Activated naive CD4-positive, alpha-beta T cell treated with anti-CD3 and anti-CD28 coated beads, Interleukin-2, amount 10 ng/mL, durations not matched to agents 7 days and 5 days (primary cell): ENCODE results near the gene MFN1.

Experiments
- CTCF ChIA-PET: fragments of 350-600 bp; sonication (Branson Sonifier 250); formaldehyde crosslinking; loops from one replicate; lab custom pipeline; 2021; ENCODE audit warnings: antibody characterized with exemption; lab: Charles Lee
- DNase-seq: peaks from one replicate; pipeline ENCODE4 v3.0.0-alpha.2; 2020
- H3K27ac Mint-ChIP-seq: one replicate; pipeline ENCODE4 v1.8.0; 2021; ENCODE audit warnings: mild to moderate bottlenecking, moderate library complexity, mixed read lengths
- H3K27me3 Mint-ChIP-seq: one replicate; pipeline ENCODE4 v1.8.0; 2021; ENCODE audit warnings: mild to moderate bottlenecking, mixed read lengths
- H3K36me3 Mint-ChIP-seq: one replicate; pipeline ENCODE4 v1.8.0; 2021; ENCODE audit warnings: mixed read lengths
- H3K4me1 Mint-ChIP-seq: one replicate; pipeline ENCODE4 v1.8.0; 2021; ENCODE audit warnings: mixed read lengths
- H3K4me3 Mint-ChIP-seq: one replicate; pipeline ENCODE4 v1.8.0; 2021; ENCODE audit warnings: mild to moderate bottlenecking, moderate library complexity, mixed read lengths
- H3K9me3 Mint-ChIP-seq: one replicate; pipeline ENCODE4 v1.8.0; 2021; ENCODE audit warnings: mixed read lengths

The MFN1 gene

GRCh38 chr3:179375091-179375999, 27.8 kb downstream of the MFN1 start:
- no peaks in the 10 kb centered on the region for H3K27me3 Mint-ChIP-seq
- CTCF ChIA-PET: interaction anchor here (0.5 kb wide), 1 partner anchor 118 kb away, joined by 3 read pairs; no protein-coding TSS in a partner anchor
- no peak for DNase-seq

GRCh38 chr3:179376474-179376873, 29.0 kb downstream of the MFN1 start:
- H3K27me3 Mint-ChIP-seq: no peaks in the 10 kb centered on the region

More at GRCh38 chr3:179375091-179375999, 27.8 kb downstream of the MFN1 start:
- Mint-ChIP-seq H3K36me3 (peaks cover 31% of the 10 kb centered on the region), H3K9me3 (no peaks in the 10 kb centered on the region), H3K27ac (no peak overlapping the region), H3K4me1 (no peaks in the 10 kb centered on the region), H3K4me3 (no peak overlapping the region)

GRCh38 chr3:179391906-179392305, 44.4 kb downstream of the MFN1 start:
- Mint-ChIP-seq H3K36me3 (peaks cover 30% of the 10 kb centered on the region), H3K9me3 (no peaks in the 10 kb centered on the region), H3K27me3 (no peaks in the 10 kb centered on the region), H3K27ac (no peak overlapping the region), H3K4me3 (no peak overlapping the region), H3K4me1 (no peaks in the 10 kb centered on the region)
- DNase-seq: no peak
- CTCF ChIA-PET: no interaction called here

More at GRCh38 chr3:179376474-179376873, 29.0 kb downstream of the MFN1 start:
- CTCF ChIA-PET: no interaction called here
- Mint-ChIP-seq H3K4me1 (no peaks in the 10 kb centered on the region), H3K27ac (no peak overlapping the region), H3K4me3 (no peak overlapping the region), H3K36me3 (peaks cover 30% of the 10 kb centered on the region), H3K9me3 (no peaks in the 10 kb centered on the region)
- no peak for DNase-seq

GRCh38 chr3:179398574-179399231, 51.2 kb downstream of the MFN1 start:
- no peak overlapping the region for H3K27ac Mint-ChIP-seq
- no peaks in the 10 kb centered on the region for H3K4me1 Mint-ChIP-seq
- DNase-seq: no peak
- CTCF ChIA-PET: no interaction called here
- H3K9me3 Mint-ChIP-seq: no peaks in the 10 kb centered on the region
- no peak overlapping the region for H3K4me3 Mint-ChIP-seq
- H3K27me3 Mint-ChIP-seq: no peaks in the 10 kb centered on the region
- H3K36me3 Mint-ChIP-seq: peaks cover 23% of the 10 kb centered on the region

DNA sequence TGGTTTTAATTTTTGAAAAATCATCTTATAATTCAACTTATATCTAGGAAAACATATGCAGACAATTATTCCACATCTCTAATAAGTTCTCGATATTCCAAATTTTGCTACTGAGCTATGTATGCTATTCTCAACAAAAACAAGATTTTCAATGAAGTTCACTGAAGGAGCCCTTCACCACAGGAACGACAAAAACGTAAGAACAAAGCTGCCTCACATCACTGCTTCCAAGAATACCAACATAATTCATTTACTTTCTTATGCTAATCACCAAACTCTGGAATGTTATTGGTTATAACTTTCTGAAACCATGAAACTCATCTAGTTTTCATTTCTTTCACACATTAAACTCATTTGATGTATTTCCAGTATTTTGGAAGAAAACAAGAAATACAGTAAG, 54.1 kb downstream of the MFN1 start:
- H3K4me1 Mint-ChIP-seq: no peaks in the 10 kb centered on the region
- no peak for DNase-seq
- no peak overlapping the region for H3K27ac Mint-ChIP-seq
- peaks cover 18% of the 10 kb centered on the region for H3K36me3 Mint-ChIP-seq
- H3K27me3 Mint-ChIP-seq: no peaks in the 10 kb centered on the region
- H3K4me3 Mint-ChIP-seq: no peak overlapping the region
- CTCF ChIA-PET: no interaction called here
- H3K9me3 Mint-ChIP-seq: no peaks in the 10 kb centered on the region

- CTCF ChIA-PET: no interaction called here
- Mint-ChIP-seq H3K9me3 (no peaks in the 10 kb centered on the region), H3K27me3 (no peaks in the 10 kb centered on the region), H3K36me3 (peaks cover 12% of the 10 kb centered on the region), H3K4me3 (no peak overlapping the region), H3K4me1 (no peaks in the 10 kb centered on the region), H3K27ac (no peak overlapping the region)
- DNase-seq: no peak
Observed at GRCh38 chr3:179402963-179403362, 55.5 kb downstream of the MFN1 start.

- no peak for DNase-seq
- H3K4me3 Mint-ChIP-seq: no peak overlapping the region
- H3K27ac Mint-ChIP-seq: no peak overlapping the region
- no peaks in the 10 kb centered on the region for H3K9me3 Mint-ChIP-seq
- CTCF ChIA-PET: no interaction called here
- no peaks in the 10 kb centered on the region for H3K4me1 Mint-ChIP-seq
- H3K27me3 Mint-ChIP-seq: no peaks in the 10 kb centered on the region
- peaks cover 12% of the 10 kb centered on the region for H3K36me3 Mint-ChIP-seq
Observed at GRCh38 chr3:179404307-179404706, 56.8 kb downstream of the MFN1 start.

- no peaks in the 10 kb centered on the region for H3K9me3 Mint-ChIP-seq
- no peak overlapping the region for H3K27ac Mint-ChIP-seq
- H3K36me3 Mint-ChIP-seq: no peaks in the 10 kb centered on the region
- H3K4me3 Mint-ChIP-seq: no peak overlapping the region
- no peak for DNase-seq
- no peaks in the 10 kb centered on the region for H3K4me1 Mint-ChIP-seq
- CTCF ChIA-PET: no interaction called here
- H3K27me3 Mint-ChIP-seq: no peaks in the 10 kb centered on the region
Observed at GRCh38 chr3:179410331-179410730, 62.8 kb downstream of the MFN1 start.

DNA sequence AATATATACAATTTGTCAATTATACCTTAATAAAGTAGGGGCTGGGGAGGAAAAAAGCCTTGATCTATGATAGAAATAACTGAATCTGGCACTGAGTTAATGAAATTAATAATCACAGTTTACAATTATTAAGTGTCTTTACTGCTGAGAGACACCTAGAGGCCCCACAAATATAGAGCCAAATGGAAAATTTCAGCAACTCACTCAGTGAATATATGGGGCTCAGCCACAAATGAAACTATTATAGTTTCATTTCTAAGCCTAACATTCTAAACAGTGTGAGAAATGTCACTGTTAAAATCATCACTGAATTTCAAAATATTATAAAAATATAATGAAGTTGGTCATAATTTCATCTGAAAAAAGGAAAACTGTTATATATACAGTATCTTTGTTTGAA, 63.5 kb downstream of the MFN1 start:
- no peak for DNase-seq
- CTCF ChIA-PET: no interaction called here
- H3K9me3 Mint-ChIP-seq: no peaks in the 10 kb centered on the region
- H3K27me3 Mint-ChIP-seq: no peaks in the 10 kb centered on the region
- H3K4me3 Mint-ChIP-seq: no peak overlapping the region
- no peaks in the 10 kb centered on the region for H3K36me3 Mint-ChIP-seq
- H3K27ac Mint-ChIP-seq: no peak overlapping the region
- H3K4me1 Mint-ChIP-seq: no peaks in the 10 kb centered on the region

DNA sequence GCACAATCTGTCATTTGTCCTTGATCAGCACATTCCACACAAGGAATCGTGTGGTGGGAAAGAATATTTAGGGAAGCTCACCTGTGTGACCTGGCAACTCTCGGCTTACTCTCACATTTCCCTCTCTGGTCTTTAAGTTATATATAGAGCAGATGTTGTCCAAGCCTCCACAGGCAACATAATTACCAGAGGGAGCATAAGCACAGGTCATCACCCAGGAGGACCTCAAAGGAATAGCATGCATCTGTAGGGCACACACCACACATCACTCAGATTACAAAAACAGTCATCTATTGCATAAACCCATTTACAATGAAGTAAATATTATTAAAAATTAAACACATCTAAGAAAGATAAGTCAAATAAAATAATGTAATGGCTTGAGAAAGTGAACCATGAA, 67.3 kb downstream of the MFN1 start:
- Mint-ChIP-seq H3K27ac (no peak overlapping the region), H3K36me3 (no peaks in the 10 kb centered on the region), H3K4me3 (no peak overlapping the region), H3K27me3 (no peaks in the 10 kb centered on the region), H3K9me3 (no peaks in the 10 kb centered on the region), H3K4me1 (no peaks in the 10 kb centered on the region)
- DNase-seq: no peak
- CTCF ChIA-PET: no interaction called here

DNA sequence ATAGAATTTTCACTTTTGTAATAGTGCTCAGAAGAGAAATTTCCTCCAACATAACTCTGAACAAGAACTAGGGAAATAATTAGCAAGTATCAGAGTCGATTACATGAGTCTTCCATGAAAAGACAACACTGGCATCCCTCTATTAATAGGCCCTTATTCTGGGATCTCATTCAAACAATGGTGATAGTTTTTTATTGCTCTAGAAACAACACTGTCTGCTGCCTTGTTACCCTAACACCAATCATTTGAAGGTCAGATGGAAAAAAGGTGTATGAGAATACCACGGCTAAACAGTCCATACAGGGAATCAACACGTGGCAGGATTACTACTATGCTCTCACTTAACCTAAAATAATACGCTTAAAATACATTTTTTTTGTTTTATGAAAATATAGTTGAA, 67.9 kb downstream of the MFN1 start:
- H3K4me1 Mint-ChIP-seq: no peaks in the 10 kb centered on the region
- H3K27ac Mint-ChIP-seq: no peak overlapping the region
- H3K4me3 Mint-ChIP-seq: no peak overlapping the region
- H3K27me3 Mint-ChIP-seq: no peaks in the 10 kb centered on the region
- no peaks in the 10 kb centered on the region for H3K36me3 Mint-ChIP-seq
- DNase-seq: no peak
- no peaks in the 10 kb centered on the region for H3K9me3 Mint-ChIP-seq
- CTCF ChIA-PET: no interaction called here

GRCh38 chr3:179416681-179417080, 69.2 kb downstream of the MFN1 start:
- Mint-ChIP-seq H3K36me3 (no peaks in the 10 kb centered on the region), H3K27me3 (no peaks in the 10 kb centered on the region), H3K9me3 (no peaks in the 10 kb centered on the region), H3K27ac (no peak overlapping the region), H3K4me3 (no peak overlapping the region), H3K4me1 (no peaks in the 10 kb centered on the region)
- no peak for DNase-seq
- CTCF ChIA-PET: no interaction called here

DNA sequence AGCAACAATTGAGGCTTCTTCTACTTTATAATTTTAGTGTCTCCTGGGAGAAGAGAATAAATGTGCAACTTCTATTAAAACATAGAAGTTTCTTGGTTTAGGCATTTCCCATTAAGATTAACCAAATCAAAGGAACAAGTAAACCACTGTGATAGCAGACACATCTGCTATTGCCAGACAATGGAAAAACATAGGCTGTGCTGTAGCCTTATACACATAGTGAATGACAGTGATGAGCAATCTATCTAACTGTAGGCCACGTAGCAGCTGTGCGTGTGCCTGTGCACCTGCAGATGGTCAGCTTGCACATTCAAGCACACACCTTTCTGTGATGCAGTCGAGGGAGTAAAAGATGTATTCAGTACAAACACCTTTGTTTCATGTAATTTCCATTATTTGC, 71.1 kb downstream of the MFN1 start:
- Mint-ChIP-seq H3K36me3 (no peaks in the 10 kb centered on the region), H3K27me3 (no peaks in the 10 kb centered on the region), H3K4me3 (no peak overlapping the region), H3K4me1 (no peaks in the 10 kb centered on the region), H3K9me3 (no peaks in the 10 kb centered on the region), H3K27ac (no peak overlapping the region)
- CTCF ChIA-PET: no interaction called here
- DNase-seq: no peak

DNA sequence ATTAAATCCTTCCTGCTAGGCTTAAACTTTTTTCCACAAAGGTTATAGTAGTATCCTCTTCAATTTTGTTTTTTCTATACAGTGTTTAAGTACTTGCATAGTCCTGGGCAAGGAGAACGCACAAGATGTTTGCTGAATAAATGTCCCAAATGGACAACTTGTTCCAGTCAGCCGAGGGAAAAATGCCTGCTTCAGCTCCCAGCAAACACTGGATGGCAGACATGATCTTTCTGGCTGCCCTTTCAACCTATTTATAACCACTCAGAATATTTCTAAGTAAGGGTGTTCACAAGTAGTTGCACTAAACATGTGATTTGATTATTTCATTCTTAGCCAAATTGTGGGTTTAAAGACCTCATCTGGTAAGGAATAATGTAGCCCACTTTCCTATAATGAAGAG, 74.0 kb downstream of the MFN1 start:
- Mint-ChIP-seq H3K4me3 (no peak overlapping the region), H3K36me3 (no peaks in the 10 kb centered on the region), H3K4me1 (no peaks in the 10 kb centered on the region), H3K9me3 (no peaks in the 10 kb centered on the region), H3K27me3 (no peaks in the 10 kb centered on the region), H3K27ac (no peak overlapping the region)
- DNase-seq: no peak
- CTCF ChIA-PET: no interaction called here

DNA sequence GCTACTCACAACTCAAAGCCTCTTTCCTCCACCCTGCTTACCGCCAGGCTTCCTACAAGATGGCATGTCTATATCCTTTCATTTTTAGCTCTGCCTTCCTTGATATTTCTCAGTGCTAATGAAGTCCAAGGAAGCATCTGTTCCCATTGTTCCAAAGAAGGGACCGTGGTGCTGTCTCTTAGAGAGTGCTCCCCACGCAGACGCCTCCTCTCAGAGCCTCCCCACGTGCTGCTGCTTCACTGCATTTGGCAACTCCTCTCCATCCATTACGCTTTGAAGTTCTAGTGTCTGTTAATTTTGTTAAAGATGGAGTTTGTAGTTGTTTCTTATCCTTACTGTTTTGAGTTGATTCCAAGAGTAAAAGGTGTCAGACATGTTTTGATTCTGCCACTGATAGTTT, 77.6 kb downstream of the MFN1 start:
- no peak for DNase-seq
- no peak overlapping the region for H3K27ac Mint-ChIP-seq
- H3K9me3 Mint-ChIP-seq: no peaks in the 10 kb centered on the region
- no peaks in the 10 kb centered on the region for H3K36me3 Mint-ChIP-seq
- CTCF ChIA-PET: no interaction called here
- H3K4me3 Mint-ChIP-seq: no peak overlapping the region
- no peaks in the 10 kb centered on the region for H3K4me1 Mint-ChIP-seq
- H3K27me3 Mint-ChIP-seq: no peaks in the 10 kb centered on the region
